ENCODE data around the gene CCDC92.

CCDC92 gene

DNA sequence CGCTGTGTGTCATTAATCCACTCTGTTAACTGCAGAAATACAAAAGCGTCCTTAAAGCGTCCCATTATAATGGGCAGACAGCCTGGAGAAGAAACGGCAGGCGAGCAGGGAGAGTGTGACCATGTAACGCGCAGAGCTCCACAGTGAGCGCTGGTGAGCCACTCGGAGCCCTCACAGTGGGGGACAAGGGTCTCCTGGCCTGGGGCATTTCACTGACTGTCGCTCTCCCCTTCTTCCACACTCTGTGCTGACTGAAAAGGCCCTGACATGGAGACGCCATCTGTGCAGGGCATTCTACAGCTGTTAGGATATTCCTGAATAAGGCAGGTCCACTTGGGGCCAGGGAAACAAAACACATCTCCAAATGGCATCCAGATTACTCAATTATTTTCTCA is 24.2 kb downstream of the CCDC92 start:
- TF ChIP-seq REST (IDR thresholded peaks at IDR 0.05; ENCODE audit: insufficient read depth in 1 of 2, low read depth in 2 of 2, low read length in 2 of 2) (no peak), SIN3A (IDR thresholded peaks at IDR 0.05; ENCODE audit: borderline replicate concordance, insufficient read depth, low read length) (no peak), POLR2AphosphoS5 (IDR thresholded peaks at IDR 0.05; ENCODE audit: low read depth, low read length) (no peak), TAF1 (IDR thresholded peaks at IDR 0.05; ENCODE audit: borderline replicate concordance, insufficient read depth, low read length) (no peak)

- TF ChIP-seq TAF1 (IDR thresholded peaks at IDR 0.05; ENCODE audit: borderline replicate concordance, insufficient read depth, low read length) (no peak), SIN3A (IDR thresholded peaks at IDR 0.05; ENCODE audit: borderline replicate concordance, insufficient read depth, low read length) (no peak), POLR2AphosphoS5 (IDR thresholded peaks at IDR 0.05; ENCODE audit: low read depth, low read length) (no peak), FOXP2 (optimal IDR thresholded peaks at IDR 0.05; ENCODE audit: borderline replicate concordance, extremely low read depth, extremely low read length, insufficient read depth) (no peak), REST (IDR thresholded peaks at IDR 0.05; ENCODE audit: insufficient read depth in 1 of 2, low read depth in 2 of 2, low read length in 2 of 2) (no peak)
Measured at GRCh38 chr12:123946152-123946515, 26.5 kb downstream of the CCDC92 start.

GRCh38 chr12:123945287-123946151 is 27.1 kb downstream of the CCDC92 start:
- TF ChIP-seq TAF1 (IDR thresholded peaks at IDR 0.05; ENCODE audit: borderline replicate concordance, insufficient read depth, low read length) = no peak
- no peak for TF ChIP-seq FOXP2 (optimal IDR thresholded peaks at IDR 0.05; ENCODE audit: borderline replicate concordance, extremely low read depth, extremely low read length, insufficient read depth)
- TF ChIP-seq REST (IDR thresholded peaks at IDR 0.05; ENCODE audit: insufficient read depth in 1 of 2, low read depth in 2 of 2, low read length in 2 of 2) = no peak
- no peak for TF ChIP-seq POLR2AphosphoS5 (IDR thresholded peaks at IDR 0.05; ENCODE audit: low read depth, low read length)
- TF ChIP-seq SIN3A (IDR thresholded peaks at IDR 0.05; ENCODE audit: borderline replicate concordance, insufficient read depth, low read length) = no peak

- TF ChIP-seq TAF1 (IDR thresholded peaks at IDR 0.05; ENCODE audit: borderline replicate concordance, insufficient read depth, low read length) (no peak), FOXP2 (optimal IDR thresholded peaks at IDR 0.05; ENCODE audit: borderline replicate concordance, extremely low read depth, extremely low read length, insufficient read depth) (no peak), SIN3A (IDR thresholded peaks at IDR 0.05; ENCODE audit: borderline replicate concordance, insufficient read depth, low read length) (no peak), REST (IDR thresholded peaks at IDR 0.05; ENCODE audit: insufficient read depth in 1 of 2, low read depth in 2 of 2, low read length in 2 of 2) (no peak), POLR2AphosphoS5 (IDR thresholded peaks at IDR 0.05; ENCODE audit: low read depth, low read length) (no peak)
Measured at GRCh38 chr12:123944696-123945095, 27.9 kb downstream of the CCDC92 start.

Data from PFSK-1 (cell line).